ENCODE data around the gene DOCK9.

DOCK9 gene

DNA sequence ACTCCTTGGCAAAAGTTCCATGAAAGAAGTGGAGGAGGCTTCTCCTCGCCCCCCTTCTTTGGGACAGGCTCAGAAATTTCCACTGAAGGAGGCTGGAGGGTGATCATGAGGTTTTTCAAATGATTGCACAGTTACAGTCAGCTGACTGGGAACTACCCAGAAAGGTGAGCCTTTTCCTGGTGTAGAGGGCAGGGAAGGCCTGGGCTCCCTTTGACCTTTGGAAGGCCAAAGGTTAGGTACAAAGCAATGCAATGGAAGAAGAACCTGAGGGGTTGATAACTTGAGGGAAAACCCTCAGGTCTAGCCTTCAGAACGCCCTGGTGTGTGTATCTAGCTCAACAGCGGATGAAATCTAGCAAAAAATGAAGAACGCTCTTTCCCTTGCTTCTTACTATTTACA is 175.3 kb downstream of the DOCK9 start:
- H3K4me1 ChIP-seq (ENCODE audit: control insufficient read depth in 1 of 2, insufficient read depth in 2 of 2, low read length in 2 of 2) = peaks cover 0 to 3% of the 10 kb centered on the region in 2 experiments
- WGBS (ENCODE audit: extremely low coverage, insufficient coverage, insufficient read length) = no CpG with 5 or more reads among the region's 4 CpGs
- H3K27ac ChIP-seq (ENCODE audit: low read depth, low read length) = no peak overlapping the region

DNA sequence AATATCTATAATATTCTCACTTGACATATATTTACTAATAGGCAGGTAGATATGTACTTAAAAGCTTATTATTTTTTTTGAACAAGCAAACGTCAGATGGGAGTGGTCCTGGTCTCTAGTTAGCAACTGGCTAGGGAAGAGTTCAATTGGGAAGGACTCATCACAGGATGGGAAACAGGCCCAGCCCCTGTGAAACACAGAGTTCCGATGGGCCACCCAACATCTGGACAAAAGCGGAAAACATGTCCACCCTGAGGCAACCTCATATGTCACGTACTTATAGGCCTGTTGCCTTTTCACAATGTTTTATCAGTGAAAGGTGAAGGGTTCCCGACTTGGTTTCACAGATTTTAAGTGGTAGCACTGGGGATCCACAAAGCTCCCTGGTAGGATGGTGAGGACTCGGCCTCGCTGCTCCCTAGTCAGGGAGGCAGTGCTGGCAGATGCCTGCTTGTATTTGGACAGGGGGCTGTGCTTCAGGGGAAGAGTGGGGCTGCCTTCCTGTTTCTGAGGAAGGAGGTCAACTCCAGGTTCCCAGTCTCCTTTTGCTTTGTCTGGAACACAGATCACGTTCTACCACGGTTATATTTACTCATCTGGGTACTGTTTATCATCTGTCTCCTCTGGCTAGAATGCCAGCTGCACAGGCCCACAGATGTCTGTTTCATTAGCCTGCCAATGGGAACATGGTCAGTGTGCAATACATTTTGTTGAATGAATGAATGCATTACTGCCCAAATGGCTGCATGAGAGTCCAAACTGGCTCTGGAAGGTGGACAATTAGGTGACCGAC is 176.0 kb downstream of the DOCK9 start:
- Histone ChIP-seq H4K8ac (ENCODE audit: low read depth, low read length) (no peak overlapping the region), H3K14ac (ENCODE audit: low read length) (no peak overlapping the region), H3K4me2 (ENCODE audit: low read length) (no peak overlapping the region), H3K79me1 (ENCODE audit: low read length) (no peaks in the 10 kb centered on the region), H2BK12ac (ENCODE audit: low read length) (no peak overlapping the region), H3K4ac (ENCODE audit: low read depth, low read length) (no peak overlapping the region), H4K12ac (ENCODE audit: low read depth, low read length) (no peak overlapping the region), H3K27ac (ENCODE audit: low read depth, low read length) (no peak overlapping the region), H2AFZ (ENCODE audit: insufficient read depth, low read length, poor library complexity) (no peak overlapping the region), H3K18ac (ENCODE audit: low read length) (peak overlapping the region; percentile 46), H3K79me2 (ENCODE audit: control insufficient read depth, insufficient read depth, low read length, poor library complexity) (no peaks in the 10 kb centered on the region), H3K23ac (ENCODE audit: low read length) (no peak overlapping the region), H4K91ac (ENCODE audit: low read depth, low read length) (peak overlapping the region; percentile 11), H3K36me3 (ENCODE audit: control insufficient read depth in 1 of 2, insufficient read depth in 2 of 2, low read length in 2 of 2) (peaks cover 19 to 33% of the 10 kb centered on the region in 2 experiments), H3K9me3 (ENCODE audit: insufficient read depth, low read depth, low read length) (no peaks in the 10 kb centered on the region), H3K27me3 (ENCODE audit: insufficient read depth, low read length) (no peaks in the 10 kb centered on the region), H3K4me3 (ENCODE audit: low read depth, low read length) (no peak overlapping the region), H2AK5ac (ENCODE audit: low read length) (no peak overlapping the region), H2BK120ac (ENCODE audit: insufficient read depth, low read length, poor library complexity) (no peak overlapping the region), H2BK5ac (ENCODE audit: low read depth, low read length, poor library complexity) (no peak overlapping the region), H3K4me1 (ENCODE audit: control insufficient read depth in 1 of 2, insufficient read depth in 2 of 2, low read length in 2 of 2) (peaks cover 0 to 5% of the 10 kb centered on the region in 2 experiments), H3K9ac (ENCODE audit: low read length) (no peak overlapping the region)
- DNase-seq = no peak
- no CpG with 5 or more reads among the region's 10 CpGs for WGBS (ENCODE audit: extremely low coverage, insufficient coverage, insufficient read length)

More for the DNA sequence above, 175.3 kb downstream of the DOCK9 start:
- Histone ChIP-seq H4K12ac (ENCODE audit: low read depth, low read length) (no peak overlapping the region), H3K4me3 (ENCODE audit: low read depth, low read length) (no peak overlapping the region), H3K4ac (ENCODE audit: low read depth, low read length) (no peak overlapping the region), H3K14ac (ENCODE audit: low read length) (no peak overlapping the region), H2AK5ac (ENCODE audit: low read length) (no peak overlapping the region), H3K9me3 (ENCODE audit: insufficient read depth, low read depth, low read length) (peaks cover 1% of the 10 kb centered on the region), H2BK12ac (ENCODE audit: low read length) (no peak overlapping the region), H3K23ac (ENCODE audit: low read length) (no peak overlapping the region), H3K4me2 (ENCODE audit: low read length) (no peak overlapping the region), H3K18ac (ENCODE audit: low read length) (no peak overlapping the region), H2BK120ac (ENCODE audit: insufficient read depth, low read length, poor library complexity) (no peak overlapping the region), H4K8ac (ENCODE audit: low read depth, low read length) (no peak overlapping the region), H3K36me3 (ENCODE audit: control insufficient read depth in 1 of 2, insufficient read depth in 2 of 2, low read length in 2 of 2) (peaks cover 20 to 34% of the 10 kb centered on the region in 2 experiments), H4K91ac (ENCODE audit: low read depth, low read length) (no peak overlapping the region), H3K79me1 (ENCODE audit: low read length) (no peaks in the 10 kb centered on the region), H3K79me2 (ENCODE audit: control insufficient read depth, insufficient read depth, low read length, poor library complexity) (no peaks in the 10 kb centered on the region), H3K27me3 (ENCODE audit: insufficient read depth, low read length) (no peaks in the 10 kb centered on the region), H2BK5ac (ENCODE audit: low read depth, low read length, poor library complexity) (no peak overlapping the region), H2AFZ (ENCODE audit: insufficient read depth, low read length, poor library complexity) (no peak overlapping the region), H3K9ac (ENCODE audit: low read length) (no peak overlapping the region)
- no peak for DNase-seq

DNA sequence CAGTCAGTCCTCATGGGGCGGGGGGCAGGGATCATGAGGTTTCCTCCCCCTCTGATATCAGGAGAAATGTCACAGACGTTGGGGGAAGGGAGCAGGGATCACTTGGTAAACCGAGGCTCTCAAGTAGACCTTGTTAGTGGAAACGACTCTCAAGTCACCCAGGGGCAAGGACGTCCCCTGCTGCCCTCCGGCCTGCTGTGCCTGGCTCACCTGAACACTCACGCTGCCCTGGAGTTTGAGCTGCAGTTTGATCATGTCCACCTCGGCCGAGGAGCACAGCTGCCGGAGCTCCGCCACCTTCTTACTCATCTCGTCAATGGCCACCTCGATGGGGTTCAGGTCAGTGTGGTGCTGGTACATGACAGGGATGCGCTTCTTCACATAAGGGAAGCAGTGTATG is 177.8 kb downstream of the DOCK9 start:
- DNase-seq = no peak
- Histone ChIP-seq H4K12ac (ENCODE audit: low read depth, low read length) (no peak overlapping the region), H3K79me1 (ENCODE audit: low read length) (no peaks in the 10 kb centered on the region), H3K9me3 (ENCODE audit: insufficient read depth, low read depth, low read length) (no peaks in the 10 kb centered on the region), H3K79me2 (ENCODE audit: control insufficient read depth, insufficient read depth, low read length, poor library complexity) (no peaks in the 10 kb centered on the region), H3K4me3 (ENCODE audit: low read depth, low read length) (peak overlapping the region; percentile 10), H4K8ac (ENCODE audit: low read depth, low read length) (no peak overlapping the region), H2BK5ac (ENCODE audit: low read depth, low read length, poor library complexity) (no peak overlapping the region), H3K4me1 (ENCODE audit: control insufficient read depth in 1 of 2, insufficient read depth in 2 of 2, low read length in 2 of 2) (peaks cover 0 to 5% of the 10 kb centered on the region in 2 experiments), H3K14ac (ENCODE audit: low read length) (no peak overlapping the region), H4K91ac (ENCODE audit: low read depth, low read length) (no peak overlapping the region), H3K9ac (ENCODE audit: low read length) (no peak overlapping the region), H3K4me2 (ENCODE audit: low read length) (no peak overlapping the region), H3K27me3 (ENCODE audit: insufficient read depth, low read length) (no peaks in the 10 kb centered on the region), H2BK120ac (ENCODE audit: insufficient read depth, low read length, poor library complexity) (no peak overlapping the region), H3K23ac (ENCODE audit: low read length) (no peak overlapping the region), H3K27ac (ENCODE audit: low read depth, low read length) (no peak overlapping the region), H2AFZ (ENCODE audit: insufficient read depth, low read length, poor library complexity) (no peak overlapping the region), H3K4ac (ENCODE audit: low read depth, low read length) (no peak overlapping the region), H2AK5ac (ENCODE audit: low read length) (no peak overlapping the region), H3K18ac (ENCODE audit: low read length) (no peak overlapping the region), H2BK12ac (ENCODE audit: low read length) (no peak overlapping the region), H3K36me3 (ENCODE audit: control insufficient read depth in 1 of 2, insufficient read depth in 2 of 2, low read length in 2 of 2) (peaks cover 24 to 46% of the 10 kb centered on the region in 2 experiments)
- no CpG with 5 or more reads among the region's 14 CpGs for WGBS (ENCODE audit: extremely low coverage, insufficient coverage, insufficient read length)

DNA sequence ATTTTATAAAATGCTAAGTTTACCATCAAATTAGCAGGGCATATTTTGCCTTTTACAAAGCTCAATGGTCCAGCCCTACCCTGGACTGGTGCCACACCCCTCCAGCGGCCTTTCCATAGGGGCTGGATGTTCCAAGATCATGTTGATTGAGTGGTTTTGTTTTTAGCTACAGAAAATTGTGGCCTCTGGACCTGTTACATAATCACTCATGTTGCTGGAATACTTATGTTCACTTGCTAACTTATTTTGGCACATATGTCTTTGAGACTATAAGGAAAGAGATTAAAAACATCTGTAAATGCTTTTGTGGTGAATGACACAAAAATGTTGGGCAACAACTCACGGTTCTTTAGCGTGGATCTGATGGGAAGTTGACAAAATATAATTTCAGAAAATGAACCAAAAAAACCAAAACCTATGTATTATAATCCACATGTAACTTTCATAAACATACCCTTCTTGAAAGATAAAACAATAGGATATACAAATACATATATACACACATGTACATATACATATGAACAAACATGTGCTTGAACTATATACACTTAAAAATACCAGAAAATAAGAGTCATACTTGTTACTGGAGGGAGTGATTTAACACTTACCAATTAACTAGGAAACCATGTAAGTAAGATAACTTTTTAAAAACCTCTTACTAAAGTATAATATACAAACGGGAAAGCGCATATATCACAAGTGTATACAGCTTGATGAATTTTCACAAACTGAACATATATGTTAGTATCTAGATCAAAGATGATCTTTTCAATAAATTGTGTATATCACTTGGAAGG is 178.8 kb downstream of the DOCK9 start:
- no peak overlapping the region for H2BK120ac ChIP-seq (ENCODE audit: insufficient read depth, low read length, poor library complexity)
- no peak overlapping the region for H2AFZ ChIP-seq (ENCODE audit: insufficient read depth, low read length, poor library complexity)
- H3K4me2 ChIP-seq (ENCODE audit: low read length) = no peak overlapping the region
- no peaks in the 10 kb centered on the region for H3K79me1 ChIP-seq (ENCODE audit: low read length)
- no peak overlapping the region for H3K18ac ChIP-seq (ENCODE audit: low read length)
- no peak overlapping the region for H2BK12ac ChIP-seq (ENCODE audit: low read length)
- H3K27ac ChIP-seq (ENCODE audit: low read depth, low read length) = no peak overlapping the region
- no peaks in the 10 kb centered on the region for H3K27me3 ChIP-seq (ENCODE audit: insufficient read depth, low read length)
- no peak overlapping the region for H2AK5ac ChIP-seq (ENCODE audit: low read length)
- no peak overlapping the region for H3K23ac ChIP-seq (ENCODE audit: low read length)
- H3K4me1 ChIP-seq (ENCODE audit: control insufficient read depth in 1 of 2, insufficient read depth in 2 of 2, low read length in 2 of 2) = peaks cover 0 to 2% of the 10 kb centered on the region in 2 experiments
- H4K91ac ChIP-seq (ENCODE audit: low read depth, low read length) = no peak overlapping the region
- H4K12ac ChIP-seq (ENCODE audit: low read depth, low read length) = no peak overlapping the region
- H3K4me3 ChIP-seq (ENCODE audit: low read depth, low read length) = no peak overlapping the region
- H3K9ac ChIP-seq (ENCODE audit: low read length) = no peak overlapping the region
- H3K36me3 ChIP-seq (ENCODE audit: control insufficient read depth in 1 of 2, insufficient read depth in 2 of 2, low read length in 2 of 2) = peaks cover 19 to 45% of the 10 kb centered on the region in 2 experiments
- H3K4ac ChIP-seq (ENCODE audit: low read depth, low read length) = no peak overlapping the region
- H3K9me3 ChIP-seq (ENCODE audit: insufficient read depth, low read depth, low read length) = no peaks in the 10 kb centered on the region
- peak; percentile 17 to 54 for DNase-seq
- no peak overlapping the region for H2BK5ac ChIP-seq (ENCODE audit: low read depth, low read length, poor library complexity)
- no peaks in the 10 kb centered on the region for H3K79me2 ChIP-seq (ENCODE audit: control insufficient read depth, insufficient read depth, low read length, poor library complexity)
- no peak overlapping the region for H3K14ac ChIP-seq (ENCODE audit: low read length)
- no CpG with 5 or more reads among the region's 5 CpGs for WGBS (ENCODE audit: extremely low coverage, insufficient coverage, insufficient read length)
- no peak overlapping the region for H4K8ac ChIP-seq (ENCODE audit: low read depth, low read length)

All from trophoblast cell (in vitro differentiated cells and primary cell).